HG02870 (cell line): ENCODE results near the gene ST3GAL3.
"Not testable (repeated sequence)": the region's sequence is repeated elsewhere in the genome, so short reads cannot be mapped to it uniquely, and the experiment has no call there.

Experiments
- ATAC-seq: cut with Tn5 transposase; IDR thresholded peaks from one replicate; pipeline ENCODE4 v1.9.1; 2021; ENCODE audit warnings: mild to moderate bottlenecking, moderate library complexity; ENCODE audit not compliant: unreplicated experiment

Gene ST3GAL3

GRCh38 chr1:43699281-43699680 lies 8.1 kb upstream of the ST3GAL3 start:
- no peak for ATAC-seq

DNA sequence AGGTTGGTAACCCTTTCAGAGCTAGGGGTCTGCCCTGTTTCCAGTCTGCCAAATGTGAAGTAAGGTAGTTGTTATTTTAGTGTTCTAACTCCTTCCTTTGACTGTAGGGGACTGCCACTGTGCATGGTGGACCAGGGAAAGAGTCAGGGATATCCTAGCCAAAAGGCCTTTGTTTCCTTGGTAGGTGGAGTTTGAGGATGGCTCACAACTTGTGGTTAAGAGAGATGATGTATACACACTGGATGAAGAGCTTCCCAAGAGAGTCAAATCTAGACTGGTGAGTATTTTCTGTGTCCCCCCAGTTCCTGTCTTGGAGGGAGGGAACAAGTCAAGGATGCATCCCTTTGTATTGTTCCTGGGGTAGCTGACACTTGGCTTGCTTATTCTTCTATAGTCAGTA lies 3.5 kb upstream of the ST3GAL3 start:
- no peak for ATAC-seq

DNA sequence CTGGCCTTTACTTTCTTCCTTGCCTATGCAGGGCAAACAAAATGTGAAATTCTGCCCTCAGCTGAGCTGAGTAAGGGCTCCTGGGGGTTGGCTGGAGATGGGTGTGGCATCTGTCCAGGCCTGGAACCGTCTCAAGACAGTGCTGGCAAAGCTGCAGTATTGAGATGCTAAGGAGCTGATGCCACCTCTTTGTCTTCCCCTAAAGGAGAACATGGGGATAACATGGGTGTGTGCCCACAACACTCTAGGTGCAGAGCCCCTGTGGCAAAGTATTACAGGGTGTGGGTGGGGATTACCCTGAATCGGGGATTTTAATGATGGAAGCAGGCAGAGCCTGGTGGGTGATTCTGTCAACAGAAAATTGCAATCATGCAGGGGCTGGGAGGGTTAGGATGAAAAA lies 2.5 kb upstream of the ST3GAL3 start:
- ATAC-seq: no peak

GRCh38 chr1:43705334-43705733 lies 2.0 kb upstream of the ST3GAL3 start:
- ATAC-seq: no peak

DNA sequence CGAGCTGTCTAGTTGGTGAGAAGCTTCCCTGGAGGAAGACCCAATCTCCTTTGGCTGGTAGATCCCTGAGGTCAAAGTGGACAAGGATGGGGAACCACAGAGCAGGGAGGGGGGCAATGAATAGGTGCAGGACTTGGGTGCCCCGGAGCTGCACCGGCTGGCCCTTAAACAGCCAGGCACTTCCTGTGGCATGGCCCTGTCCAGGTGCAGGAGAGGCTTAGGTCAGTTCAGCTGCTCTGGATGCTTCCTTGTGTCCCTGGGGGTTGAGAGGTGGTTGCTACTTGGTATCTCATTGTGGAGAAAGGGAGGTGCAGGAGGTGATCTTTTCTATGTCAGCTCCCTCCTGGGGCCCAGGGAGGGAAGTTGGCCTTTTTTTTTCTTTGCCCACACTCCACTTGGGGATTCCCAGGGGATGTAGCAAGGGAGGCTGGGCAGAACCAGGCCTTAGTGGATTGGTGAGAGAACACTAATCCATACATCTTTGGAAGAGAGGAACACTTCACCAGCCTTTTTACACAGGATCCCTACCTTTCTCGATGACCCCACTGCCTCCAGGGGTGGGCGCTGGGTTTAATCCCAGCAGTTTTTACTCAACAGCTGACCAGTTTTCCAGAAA lies 1.2 kb upstream of the ST3GAL3 start:
- no peak for ATAC-seq

GRCh38 chr1:43706598-43707189 lies 642 bp upstream of the ST3GAL3 start:
- ATAC-seq: no peak

DNA sequence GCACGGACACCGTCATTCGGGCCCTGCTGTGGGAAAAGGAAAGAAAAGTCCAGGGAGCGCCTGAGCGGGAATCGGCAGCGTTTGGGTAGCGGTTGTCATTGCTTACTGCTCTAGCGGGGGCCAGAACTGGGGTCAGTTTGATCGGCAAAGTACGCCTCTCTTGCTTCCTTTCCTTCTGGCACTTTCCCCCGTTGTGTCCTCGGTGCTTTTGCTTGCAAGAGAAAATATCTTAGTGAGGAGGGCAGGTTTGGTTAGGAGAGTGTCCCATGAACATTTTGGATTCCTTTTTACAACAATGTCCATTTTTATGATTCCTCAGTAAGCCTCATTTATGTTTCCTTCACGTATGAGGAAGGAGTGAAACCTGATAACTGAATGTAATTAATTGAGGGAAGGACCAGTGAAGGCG lies 670 bp downstream of the ST3GAL3 start:
- no peak for ATAC-seq

GRCh38 chr1:43711049-43711448 lies 3.7 kb downstream of the ST3GAL3 start:
- ATAC-seq: no peak

- ATAC-seq: no peak
Observed at GRCh38 chr1:43711524-43712386, 4.4 kb downstream of the ST3GAL3 start.

DNA sequence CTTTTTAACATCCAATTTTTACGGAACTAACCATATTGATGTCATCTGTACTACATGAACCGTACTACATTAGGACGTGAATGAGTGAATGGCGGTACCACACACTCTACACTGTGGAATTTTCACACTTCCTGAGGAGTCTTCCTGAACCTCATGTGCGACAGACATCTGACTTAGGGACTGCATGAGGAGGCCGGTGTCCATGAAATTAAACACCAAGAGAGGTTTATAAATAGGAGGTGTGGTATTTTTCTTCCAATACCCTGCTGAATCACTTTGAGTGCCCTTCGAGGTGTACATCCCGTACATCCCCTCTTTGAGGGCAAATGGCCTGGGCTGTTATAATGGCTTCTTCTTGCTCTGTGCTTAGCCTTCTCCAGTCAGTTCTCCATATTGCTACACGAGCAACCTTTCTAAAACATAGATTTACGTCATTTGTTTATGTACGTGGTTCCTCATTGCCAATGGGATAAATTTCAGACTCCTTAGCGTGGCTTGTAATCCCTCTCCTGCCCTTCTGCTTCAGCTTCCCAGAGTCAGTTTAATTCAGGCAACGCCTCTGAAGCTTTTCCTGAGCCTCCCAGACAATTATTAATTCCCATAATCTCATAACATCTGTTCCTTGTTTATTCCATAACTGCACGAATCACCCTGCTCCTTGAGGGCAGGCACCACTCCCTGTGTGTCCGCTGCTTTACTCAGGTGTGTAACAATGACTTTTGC lies 9.4 kb downstream of the ST3GAL3 start:
- ATAC-seq: no peak

- ATAC-seq: no peak
Observed at GRCh38 chr1:43719063-43719462, 11.7 kb downstream of the ST3GAL3 start.

GRCh38 chr1:43719670-43720419 lies 12.5 kb downstream of the ST3GAL3 start:
- not testable (repeated sequence) for ATAC-seq

- no peak for ATAC-seq
Observed at GRCh38 chr1:43722810-43723209, 15.5 kb downstream of the ST3GAL3 start.

- no peak for ATAC-seq
Observed at GRCh38 chr1:43729816-43730463, 22.6 kb downstream of the ST3GAL3 start.

DNA sequence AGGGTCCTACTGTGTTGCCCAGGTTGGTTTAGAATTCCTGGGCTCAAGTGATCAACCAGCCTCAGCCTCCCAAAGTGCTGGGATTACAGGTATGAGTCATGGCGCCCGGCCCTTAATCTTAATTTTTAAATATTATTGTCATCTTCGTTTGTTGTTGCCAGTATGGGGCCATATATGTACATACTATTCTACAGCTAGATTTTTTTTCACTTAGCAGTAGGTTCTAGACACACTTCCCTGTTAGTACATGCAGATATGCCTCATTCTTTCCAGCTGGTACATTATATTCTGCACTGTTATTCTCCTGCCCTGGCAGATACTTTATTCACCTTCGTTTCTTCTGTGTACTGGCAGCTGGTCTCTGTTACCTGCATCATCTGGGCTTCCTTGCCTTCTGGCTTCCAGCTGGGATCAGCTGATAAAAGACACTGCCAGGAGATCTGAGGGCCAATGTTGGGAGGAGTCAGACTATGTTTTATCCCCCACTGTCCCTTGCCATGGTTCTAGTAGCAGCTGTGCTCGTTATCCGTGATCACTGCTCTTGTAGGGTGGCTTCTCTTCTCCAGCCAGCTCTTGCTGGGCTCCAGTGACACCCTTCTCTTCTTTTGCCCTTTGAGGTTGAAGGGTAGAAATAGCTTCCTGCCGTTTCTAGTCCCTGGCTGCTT lies 24.7 kb downstream of the ST3GAL3 start:
- no peak for ATAC-seq

DNA sequence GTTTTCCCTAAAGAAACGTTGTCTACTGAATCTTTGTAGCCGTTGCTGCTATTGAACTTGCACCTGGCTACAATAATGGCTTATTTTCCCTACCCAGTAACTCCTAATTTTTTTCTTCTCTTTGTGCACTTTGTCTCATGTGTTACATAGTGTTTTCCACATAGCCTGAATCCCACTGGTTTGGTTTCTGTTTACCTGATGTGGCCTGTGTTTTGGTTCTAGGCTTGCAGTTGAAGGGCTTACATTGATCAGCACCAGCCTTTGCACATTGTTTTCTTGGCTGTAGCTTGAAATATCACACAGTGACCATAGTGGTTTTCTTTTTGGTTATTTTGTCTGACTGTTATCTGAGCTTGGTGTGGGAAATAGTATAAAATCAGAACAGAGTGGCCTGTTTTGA lies 29.5 kb downstream of the ST3GAL3 start:
- ATAC-seq: no peak

DNA sequence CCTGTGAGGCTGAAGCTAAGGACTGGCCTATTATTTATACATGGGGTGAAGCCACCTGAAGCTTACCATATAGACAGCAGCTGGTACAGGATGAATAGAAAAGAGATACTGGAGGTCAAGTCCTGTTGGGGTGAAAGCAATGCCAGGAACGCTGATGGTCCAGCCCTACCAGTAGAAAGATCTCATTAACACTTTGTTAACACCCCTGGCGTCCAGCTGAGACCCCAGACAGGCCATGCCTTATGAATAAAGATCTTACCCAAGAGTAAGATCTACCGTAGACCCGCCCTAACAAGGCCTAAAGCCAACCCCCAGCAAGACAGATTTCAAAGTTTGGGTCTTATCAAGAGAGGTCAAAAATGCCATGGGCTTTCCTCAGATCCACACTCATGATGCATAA lies 34.7 kb downstream of the ST3GAL3 start:
- no peak for ATAC-seq

- no peak for ATAC-seq
Observed at GRCh38 chr1:43743206-43743605, 35.9 kb downstream of the ST3GAL3 start.

- no peak for ATAC-seq
Observed at GRCh38 chr1:43747736-43748135, 40.4 kb downstream of the ST3GAL3 start.

DNA sequence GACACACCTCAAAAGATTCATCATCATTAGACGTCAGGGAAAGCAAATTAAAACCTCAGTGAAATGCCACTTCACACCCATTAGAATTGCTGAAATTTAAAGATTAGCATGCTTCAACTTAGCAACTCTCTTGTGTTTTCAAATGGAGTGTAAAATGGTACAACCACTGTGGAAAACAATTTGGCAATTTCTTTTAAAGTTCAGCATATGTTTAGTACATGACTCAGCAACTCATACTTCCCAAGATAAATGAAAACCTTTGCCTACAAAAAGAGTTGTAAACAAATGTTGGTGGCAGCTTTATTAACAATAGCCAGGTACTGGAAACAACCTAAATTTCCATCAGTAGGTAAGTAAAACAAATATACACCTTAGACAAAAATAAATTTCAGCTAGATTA lies 42.7 kb downstream of the ST3GAL3 start:
- ATAC-seq: no peak
